NB4 (cell line): ENCODE results near the gene DPEP2.
A peak's percentile ranks its signal among the peaks of the same experiment; 100 is the strongest.
"Not testable (repeated sequence)": the region's sequence is repeated elsewhere in the genome, so short reads cannot be mapped to it uniquely, and the experiment has no call there.

Experiments used
- DNase-seq: peaks from one replicate; pipeline ENCODE4 v3.0.0; 2010; ENCODE audit warnings: low read depth
- H3K4me3 ChIP-seq: one replicate; pipeline ENCODE4 v1.5.1; 2011; ENCODE audit warnings: mild to moderate bottlenecking, low read depth, low read length, moderate library complexity
- MYC ChIP-seq: IDR thresholded peaks from 2 replicates; pipeline ENCODE4 v1.6.1; 2011; ENCODE audit warnings: low read depth, low read length
- POLR2A ChIP-seq: IDR thresholded peaks from 2 replicates; pipeline ENCODE4 v1.6.1; 2011; ENCODE audit warnings: mild to moderate bottlenecking; ENCODE audit not compliant: insufficient read length; ENCODE audit errors: extremely low read depth
- TF ChIP-seq, protein P1 (sequence below): IDR thresholded peaks from 2 replicates; pipeline ENCODE4 v1.6.1; 2011; ENCODE audit warnings: low read depth, low read length
- TF ChIP-seq, protein P2 (sequence below): IDR thresholded peaks from one replicate; pipeline ENCODE4 v1.5.1; 2012; ENCODE audit warnings: low read depth, low read length

Gene DPEP2

DNA sequence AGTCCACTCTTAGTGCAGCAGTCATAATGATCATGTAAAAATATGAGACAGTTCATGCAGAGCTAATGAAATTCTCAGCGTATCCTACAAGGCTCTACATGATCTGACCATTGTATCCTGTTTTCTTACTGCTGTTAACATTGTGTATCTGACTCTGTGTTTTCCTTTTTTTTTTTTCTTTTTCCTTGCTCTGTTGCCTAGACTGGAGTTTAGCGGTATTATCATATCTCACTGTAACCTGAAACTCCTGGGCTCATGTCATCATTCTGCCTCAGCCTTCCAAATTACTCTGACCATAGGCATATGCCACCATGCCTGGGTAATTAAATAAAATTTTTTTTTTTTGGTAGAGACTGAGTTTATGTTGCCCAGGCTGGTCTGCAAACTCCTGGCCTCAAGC is 35.9 kb upstream of the DPEP2 start:
- no peak for DNase-seq
- H3K4me3 ChIP-seq = no peak overlapping the region
- no peak for TF ChIP-seq POLR2A
- TF ChIP-seq, protein P1, sequence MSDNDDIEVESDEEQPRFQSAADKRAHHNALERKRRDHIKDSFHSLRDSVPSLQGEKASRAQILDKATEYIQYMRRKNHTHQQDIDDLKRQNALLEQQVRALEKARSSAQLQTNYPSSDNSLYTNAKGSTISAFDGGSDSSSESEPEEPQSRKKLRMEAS = no peak
- no peak for TF ChIP-seq MYC
- TF ChIP-seq, protein P2, sequence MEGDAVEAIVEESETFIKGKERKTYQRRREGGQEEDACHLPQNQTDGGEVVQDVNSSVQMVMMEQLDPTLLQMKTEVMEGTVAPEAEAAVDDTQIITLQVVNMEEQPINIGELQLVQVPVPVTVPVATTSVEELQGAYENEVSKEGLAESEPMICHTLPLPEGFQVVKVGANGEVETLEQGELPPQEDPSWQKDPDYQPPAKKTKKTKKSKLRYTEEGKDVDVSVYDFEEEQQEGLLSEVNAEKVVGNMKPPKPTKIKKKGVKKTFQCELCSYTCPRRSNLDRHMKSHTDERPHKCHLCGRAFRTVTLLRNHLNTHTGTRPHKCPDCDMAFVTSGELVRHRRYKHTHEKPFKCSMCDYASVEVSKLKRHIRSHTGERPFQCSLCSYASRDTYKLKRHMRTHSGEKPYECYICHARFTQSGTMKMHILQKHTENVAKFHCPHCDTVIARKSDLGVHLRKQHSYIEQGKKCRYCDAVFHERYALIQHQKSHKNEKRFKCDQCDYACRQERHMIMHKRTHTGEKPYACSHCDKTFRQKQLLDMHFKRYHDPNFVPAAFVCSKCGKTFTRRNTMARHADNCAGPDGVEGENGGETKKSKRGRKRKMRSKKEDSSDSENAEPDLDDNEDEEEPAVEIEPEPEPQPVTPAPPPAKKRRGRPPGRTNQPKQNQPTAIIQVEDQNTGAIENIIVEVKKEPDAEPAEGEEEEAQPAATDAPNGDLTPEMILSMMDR = no peak

- H3K4me3 ChIP-seq = no peak overlapping the region
- TF ChIP-seq, protein P2 = no peak
- no peak for TF ChIP-seq MYC
- TF ChIP-seq, protein P1 = no peak
- no peak for TF ChIP-seq POLR2A
- DNase-seq = no peak
These were observed 33.8 kb upstream of the DPEP2 start for GRCh38 chr16:68033101-68033500.

DNA sequence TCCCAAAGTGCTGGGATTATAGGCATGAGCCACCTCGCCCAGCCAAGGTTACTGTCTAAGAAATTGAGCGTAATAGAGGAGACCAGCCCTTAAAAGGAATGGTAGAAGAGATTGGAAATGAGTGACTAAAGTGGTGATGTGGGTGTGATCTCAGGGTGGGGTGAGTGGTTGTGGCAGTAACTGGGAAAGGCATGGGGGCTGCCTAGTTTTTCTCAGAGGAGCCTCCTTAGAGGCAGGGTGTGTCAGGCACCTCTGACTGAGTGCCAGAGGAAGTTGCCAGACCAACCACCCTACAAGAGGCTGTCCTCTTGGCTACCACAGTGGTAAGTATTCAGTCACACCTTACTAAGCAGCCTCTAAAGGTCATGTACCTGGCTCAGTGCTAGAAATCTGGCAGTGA is 32.7 kb upstream of the DPEP2 start:
- no peak overlapping the region for H3K4me3 ChIP-seq
- DNase-seq = no peak
- no peak for TF ChIP-seq POLR2A
- TF ChIP-seq, protein P1 = no peak
- no peak for TF ChIP-seq MYC
- TF ChIP-seq, protein P2 = no peak

DNA sequence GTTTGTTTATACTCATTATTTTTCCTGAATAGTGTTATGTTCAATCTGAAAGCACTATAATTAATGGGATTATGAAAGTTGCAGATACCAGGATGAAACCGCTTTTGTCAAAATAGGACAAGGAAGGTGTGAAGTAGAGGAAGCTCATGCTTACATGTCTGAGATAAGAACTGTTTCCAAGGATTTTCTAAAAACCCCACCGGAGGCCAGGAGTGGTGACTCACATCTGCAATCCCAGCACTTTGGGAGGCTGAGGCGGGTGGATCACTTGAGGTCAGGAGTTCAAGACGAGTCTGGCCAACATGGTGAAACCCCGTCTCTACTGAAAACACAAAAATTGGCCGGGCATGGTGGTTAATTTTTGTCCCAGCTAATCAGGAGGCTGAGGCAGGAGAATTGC is 30.8 kb upstream of the DPEP2 start:
- DNase-seq, H3K4me3 ChIP-seq: not testable (repeated sequence)

DNA sequence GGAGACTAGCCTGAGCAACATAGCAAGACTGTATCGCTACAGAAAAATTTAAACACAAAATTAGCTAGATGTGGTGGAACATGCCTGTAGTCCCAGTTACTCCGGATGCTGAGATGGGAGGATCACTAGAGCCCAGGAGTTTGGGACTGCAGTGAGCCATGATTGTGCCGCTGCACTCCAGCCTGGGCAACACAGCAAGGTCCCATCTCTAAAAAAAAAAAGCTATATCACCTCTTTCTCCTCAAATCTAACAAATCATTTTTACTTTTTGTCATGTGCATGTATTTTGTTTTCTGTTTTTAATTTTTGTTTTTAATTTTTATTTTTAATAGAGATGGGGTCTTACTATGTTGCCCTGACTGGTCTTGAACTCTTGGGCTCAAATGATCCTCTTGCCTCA is 29.7 kb upstream of the DPEP2 start:
- TF ChIP-seq MYC = no peak
- TF ChIP-seq, protein P1 = no peak
- TF ChIP-seq, protein P2 = no peak
- TF ChIP-seq POLR2A = no peak
- no peak for DNase-seq
- H3K4me3 ChIP-seq = no peak overlapping the region

GRCh38 chr16:68022728-68023537 is 23.6 kb upstream of the DPEP2 start, which contains the start of the genes DDX28 and DUS2:
TSS of gene DDX28 (minus strand) at chr16:68023232. CDS start at chr16:68023202, 30 bp downstream.
TSS of gene DUS2 (plus strand) at chr16:68023284. CDS start at chr16:68038024, 14,740 bp downstream.
- TF ChIP-seq POLR2A (peak; percentile 89), MYC (peak; percentile 97)
- TF ChIP-seq, protein P1 = peak; percentile 91
- TF ChIP-seq, protein P2 = no peak
- peak within 1 kb of the TSS; percentile 95 for H3K4me3 ChIP-seq
- DNase-seq = peak; percentile 97
